GM12878 (cell line): Measurements from ENCODE around the gene MAD1L1. TPM values are rescaled to one million over a fixed set of nuclear protein-coding genes. Genes with fewer than 3 reads are reported as not detected.

Experiments used
- ASH2L ChIP-seq: fragments of 300-600, 200-600 bp; sonication (generic); IDR thresholded peaks from 2 replicates; pipeline ENCODE4 v1.6.1; 2017; ENCODE audit warnings: low read depth, mild to moderate bottlenecking, borderline replicate concordance
- BMI1 ChIP-seq: fragments of 450-650 bp; IDR thresholded peaks from 2 replicates; pipeline ENCODE4 v1.6.1; 2016; ENCODE audit warnings: mild to moderate bottlenecking, moderate library complexity, borderline replicate concordance
- CREM ChIP-seq: IDR thresholded peaks from 2 replicates; pipeline ENCODE4 v1.6.1; 2014; ENCODE audit warnings: antibody characterized with exemption, low read depth
- ETV6 ChIP-seq, 2 experiments: fragments of 450-650 bp in 1 of 2; IDR thresholded peaks in 1 of 2; conservative IDR thresholded peaks in 1 of 2; 2 replicates each; pipeline ENCODE4 v1.6.1; 2014; ENCODE audit warnings: antibody characterized with exemption in 1 of 2, borderline replicate concordance in 1 of 2, low read depth in 1 of 2, mild to moderate bottlenecking in 1 of 2, moderate library complexity in 1 of 2
- EZH2 ChIP-seq: IDR thresholded peaks from 2 replicates; pipeline ENCODE4 v1.6.1; 2012; ENCODE audit warnings: low read depth, mild to moderate bottlenecking, control low read depth, inconsistent platforms, low read length, borderline replicate concordance; ENCODE audit not compliant: control insufficient read depth
- FOS ChIP-seq: IDR thresholded peaks from 3 replicates; pipeline ENCODE4 v1.6.1; 2011; ENCODE audit warnings: borderline replicate concordance; ENCODE audit not compliant: insufficient read length; ENCODE audit errors: extremely low read depth
- JUNB ChIP-seq: IDR thresholded peaks from 2 replicates; pipeline ENCODE4 v1.6.1; 2016; ENCODE audit warnings: antibody characterized with exemption, mild to moderate bottlenecking
- POLR2AphosphoS5 ChIP-seq: IDR thresholded peaks from 2 replicates; pipeline ENCODE4 v1.6.1; 2011; ENCODE audit warnings: mild to moderate bottlenecking, low read length, inconsistent platforms
- SIN3A ChIP-seq: IDR thresholded peaks from 2 replicates; pipeline ENCODE4 v1.6.1; 2012; ENCODE audit warnings: low read depth, low read length, improper control_type of control experiment
- TCF7 ChIP-seq: IDR thresholded peaks from 2 replicates; pipeline ENCODE4 v1.6.1; 2014; ENCODE audit warnings: antibody characterized with exemption, borderline replicate concordance
- polyA plus RNA-seq, 11 experiments: library from polyadenylated mRNA; depleted of rRNA in 4 of 11; unstranded in 6 of 11; stranded (reverse) in 5 of 11; fragments of >200 nt; fragmentation: Nextera tagmentation in 4 of 11; fragmentation: Illumina TruSeq in 1 of 11; extraction: Ambion mirVana in 4 of 11; extraction: Trizol in 1 of 11; gene quantifications; 1 replicate in 1 of 11; 2 replicates in 10 of 11; pipeline versions ENCODE4 v1.2.1 to v1.2.3, GENCODE V29; 2011 to 2016; ENCODE audit warnings: inconsistent platforms in 2 of 11, missing spikeins in 2 of 11, low read depth in 1 of 11
- total RNA-seq, 4 experiments: library from RNA; depleted of rRNA in 3 of 4; stranded (reverse); fragments of >200 nt in 3 of 4; fragmentation: Illumina TruSeq in 1 of 4; extraction: Trizol in 1 of 4; gene quantifications; 2 replicates each; pipeline versions ENCODE4 v1.2.1 to v1.2.3, GENCODE V29; 2013 to 2021
- TF ChIP-seq, protein P1 (sequence below): fragments of 450-650 bp; formaldehyde crosslinking; IDR thresholded peaks from 2 replicates; pipeline ENCODE4 v1.5.0; 2022; ENCODE audit warnings: mild to moderate bottlenecking, missing genetic modification characterization

Gene MAD1L1
- total and polyA plus RNA-seq, 10 of the 15 experiments (the other 5 are each of a cell fraction or from before 2014, with no cell fraction given), result 2.2 to 76.8 (median 38.3) TPM

DNA sequence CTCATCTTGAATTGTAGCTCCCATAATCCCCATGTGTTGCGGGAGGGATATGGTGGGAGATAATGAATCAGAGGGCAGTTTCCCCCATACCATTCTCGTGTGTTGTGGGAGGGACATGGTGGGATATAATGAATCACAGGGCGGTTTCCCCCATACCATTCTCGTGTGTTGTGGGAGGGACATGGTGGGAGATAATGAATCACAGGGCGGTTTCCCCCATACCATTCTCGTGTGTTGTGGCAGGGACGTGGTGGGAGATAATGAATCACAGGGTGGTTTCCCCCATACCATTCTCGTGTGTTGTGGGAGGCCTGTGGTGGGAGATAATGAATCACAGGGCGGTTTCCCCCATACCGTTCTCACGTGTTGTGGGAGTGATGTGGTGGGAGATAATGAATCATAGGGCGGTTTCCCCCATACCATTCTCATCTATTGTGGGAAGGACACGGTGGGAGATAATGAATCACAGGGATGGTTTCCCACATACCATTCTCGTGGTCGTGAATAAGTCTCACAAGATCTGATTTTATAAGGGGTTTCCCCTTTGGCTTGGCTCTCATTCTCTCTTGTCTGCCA is 271.0 kb downstream of the MAD1L1 start (continued):
- TF ChIP-seq, protein P1, sequence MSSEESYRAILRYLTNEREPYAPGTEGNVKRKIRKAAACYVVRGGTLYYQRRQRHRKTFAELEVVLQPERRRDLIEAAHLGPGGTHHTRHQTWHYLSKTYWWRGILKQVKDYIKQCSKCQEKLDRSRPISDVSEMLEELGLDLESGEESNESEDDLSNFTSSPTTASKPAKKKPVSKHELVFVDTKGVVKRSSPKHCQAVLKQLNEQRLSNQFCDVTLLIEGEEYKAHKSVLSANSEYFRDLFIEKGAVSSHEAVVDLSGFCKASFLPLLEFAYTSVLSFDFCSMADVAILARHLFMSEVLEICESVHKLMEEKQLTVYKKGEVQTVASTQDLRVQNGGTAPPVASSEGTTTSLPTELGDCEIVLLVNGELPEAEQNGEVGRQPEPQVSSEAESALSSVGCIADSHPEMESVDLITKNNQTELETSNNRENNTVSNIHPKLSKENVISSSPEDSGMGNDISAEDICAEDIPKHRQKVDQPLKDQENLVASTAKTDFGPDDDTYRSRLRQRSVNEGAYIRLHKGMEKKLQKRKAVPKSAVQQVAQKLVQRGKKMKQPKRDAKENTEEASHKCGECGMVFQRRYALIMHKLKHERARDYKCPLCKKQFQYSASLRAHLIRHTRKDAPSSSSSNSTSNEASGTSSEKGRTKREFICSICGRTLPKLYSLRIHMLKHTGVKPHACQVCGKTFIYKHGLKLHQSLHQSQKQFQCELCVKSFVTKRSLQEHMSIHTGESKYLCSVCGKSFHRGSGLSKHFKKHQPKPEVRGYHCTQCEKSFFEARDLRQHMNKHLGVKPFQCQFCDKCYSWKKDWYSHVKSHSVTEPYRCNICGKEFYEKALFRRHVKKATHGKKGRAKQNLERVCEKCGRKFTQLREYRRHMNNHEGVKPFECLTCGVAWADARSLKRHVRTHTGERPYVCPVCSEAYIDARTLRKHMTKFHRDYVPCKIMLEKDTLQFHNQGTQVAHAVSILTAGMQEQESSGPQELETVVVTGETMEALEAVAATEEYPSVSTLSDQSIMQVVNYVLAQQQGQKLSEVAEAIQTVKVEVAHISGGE (CRISPR knock-in tag), result no peak
- no peak for TF ChIP-seq SIN3A
- TF ChIP-seq ETV6 (conservative IDR thresholded peaks at IDR 0.05 in 1 of 2, IDR thresholded peaks at IDR 0.05 in 1 of 2; ENCODE audit: borderline replicate concordance in 1 of 2, low read depth in 1 of 2), result 0 out of 4 replicates have a peak, but pooled peaks of 1 of the 2 experiments have one; percentile 19
- TF ChIP-seq ASH2L, result no peak
- peak; percentile 93 for TF ChIP-seq JUNB
- no peak for TF ChIP-seq BMI1
- peak; percentile 63 for TF ChIP-seq CREM
- peak; percentile 97 for TF ChIP-seq TCF7
- TF ChIP-seq POLR2AphosphoS5, result no peak
- TF ChIP-seq FOS, result no peak
- TF ChIP-seq EZH2, result 0 out of 2 replicates have a peak, but pooled peaks have one; percentile 36
